Measurements from ENCODE around the gene RPE.

DNA sequence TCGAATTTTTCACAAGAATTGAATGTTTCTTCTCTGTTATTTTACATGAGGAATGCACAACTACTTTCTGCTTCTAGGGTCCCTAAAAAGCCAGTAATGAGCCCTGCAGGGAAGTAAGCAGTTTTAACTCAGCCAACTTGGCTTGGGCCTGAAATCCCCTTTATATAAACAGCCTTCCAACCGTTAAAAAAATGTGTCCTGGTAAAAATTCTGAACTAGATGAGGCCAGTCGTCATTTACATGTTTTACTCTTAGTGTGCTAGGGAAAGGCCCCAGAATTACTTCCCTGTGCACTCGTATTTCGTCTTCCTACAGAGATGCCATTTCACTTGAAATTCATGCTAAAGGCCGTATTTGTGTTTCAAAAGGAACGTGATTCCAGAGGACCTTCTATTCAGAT lies 42.4 kb upstream of the RPE start:
- TF ChIP-seq, protein P1, sequence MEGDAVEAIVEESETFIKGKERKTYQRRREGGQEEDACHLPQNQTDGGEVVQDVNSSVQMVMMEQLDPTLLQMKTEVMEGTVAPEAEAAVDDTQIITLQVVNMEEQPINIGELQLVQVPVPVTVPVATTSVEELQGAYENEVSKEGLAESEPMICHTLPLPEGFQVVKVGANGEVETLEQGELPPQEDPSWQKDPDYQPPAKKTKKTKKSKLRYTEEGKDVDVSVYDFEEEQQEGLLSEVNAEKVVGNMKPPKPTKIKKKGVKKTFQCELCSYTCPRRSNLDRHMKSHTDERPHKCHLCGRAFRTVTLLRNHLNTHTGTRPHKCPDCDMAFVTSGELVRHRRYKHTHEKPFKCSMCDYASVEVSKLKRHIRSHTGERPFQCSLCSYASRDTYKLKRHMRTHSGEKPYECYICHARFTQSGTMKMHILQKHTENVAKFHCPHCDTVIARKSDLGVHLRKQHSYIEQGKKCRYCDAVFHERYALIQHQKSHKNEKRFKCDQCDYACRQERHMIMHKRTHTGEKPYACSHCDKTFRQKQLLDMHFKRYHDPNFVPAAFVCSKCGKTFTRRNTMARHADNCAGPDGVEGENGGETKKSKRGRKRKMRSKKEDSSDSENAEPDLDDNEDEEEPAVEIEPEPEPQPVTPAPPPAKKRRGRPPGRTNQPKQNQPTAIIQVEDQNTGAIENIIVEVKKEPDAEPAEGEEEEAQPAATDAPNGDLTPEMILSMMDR (IDR thresholded peaks at IDR 0.05; ENCODE audit: borderline replicate concordance, extremely low read depth, low read length, poor library complexity, severe bottlenecking) = no peak
- TF ChIP-seq EZH2 (IDR thresholded peaks at IDR 0.05; ENCODE audit: borderline replicate concordance, low read depth, low read length, severe bottlenecking) = no peak
